ENCODE data around the gene LDLR.

LDLR gene

DNA sequence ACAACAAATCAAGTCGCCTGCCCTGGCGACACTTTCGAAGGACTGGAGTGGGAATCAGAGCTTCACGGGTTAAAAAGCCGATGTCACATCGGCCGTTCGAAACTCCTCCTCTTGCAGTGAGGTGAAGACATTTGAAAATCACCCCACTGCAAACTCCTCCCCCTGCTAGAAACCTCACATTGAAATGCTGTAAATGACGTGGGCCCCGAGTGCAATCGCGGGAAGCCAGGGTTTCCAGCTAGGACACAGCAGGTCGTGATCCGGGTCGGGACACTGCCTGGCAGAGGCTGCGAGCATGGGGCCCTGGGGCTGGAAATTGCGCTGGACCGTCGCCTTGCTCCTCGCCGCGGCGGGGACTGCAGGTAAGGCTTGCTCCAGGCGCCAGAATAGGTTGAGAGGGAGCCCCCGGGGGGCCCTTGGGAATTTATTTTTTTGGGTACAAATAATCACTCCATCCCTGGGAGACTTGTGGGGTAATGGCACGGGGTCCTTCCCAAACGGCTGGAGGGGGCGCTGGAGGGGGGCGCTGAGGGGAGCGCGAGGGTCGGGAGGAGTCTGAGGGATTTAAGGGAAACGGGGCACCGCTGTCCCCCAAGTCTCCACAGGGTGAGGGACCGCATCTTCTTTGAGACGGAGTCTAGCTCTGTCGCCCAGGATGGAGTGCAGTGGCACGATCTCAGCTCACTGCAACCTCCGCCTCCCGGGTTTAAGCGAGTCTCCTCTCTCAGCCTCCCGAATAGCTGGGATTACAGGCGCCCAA, at the start of gene LDLR:
LDLR (plus strand) TSS at position 210 of the 760 bp plus-strand sequence; CDS start at position 296, 86 bp downstream.
- TF ChIP-seq, protein P1, sequence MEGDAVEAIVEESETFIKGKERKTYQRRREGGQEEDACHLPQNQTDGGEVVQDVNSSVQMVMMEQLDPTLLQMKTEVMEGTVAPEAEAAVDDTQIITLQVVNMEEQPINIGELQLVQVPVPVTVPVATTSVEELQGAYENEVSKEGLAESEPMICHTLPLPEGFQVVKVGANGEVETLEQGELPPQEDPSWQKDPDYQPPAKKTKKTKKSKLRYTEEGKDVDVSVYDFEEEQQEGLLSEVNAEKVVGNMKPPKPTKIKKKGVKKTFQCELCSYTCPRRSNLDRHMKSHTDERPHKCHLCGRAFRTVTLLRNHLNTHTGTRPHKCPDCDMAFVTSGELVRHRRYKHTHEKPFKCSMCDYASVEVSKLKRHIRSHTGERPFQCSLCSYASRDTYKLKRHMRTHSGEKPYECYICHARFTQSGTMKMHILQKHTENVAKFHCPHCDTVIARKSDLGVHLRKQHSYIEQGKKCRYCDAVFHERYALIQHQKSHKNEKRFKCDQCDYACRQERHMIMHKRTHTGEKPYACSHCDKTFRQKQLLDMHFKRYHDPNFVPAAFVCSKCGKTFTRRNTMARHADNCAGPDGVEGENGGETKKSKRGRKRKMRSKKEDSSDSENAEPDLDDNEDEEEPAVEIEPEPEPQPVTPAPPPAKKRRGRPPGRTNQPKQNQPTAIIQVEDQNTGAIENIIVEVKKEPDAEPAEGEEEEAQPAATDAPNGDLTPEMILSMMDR (IDR thresholded peaks at IDR 0.05): no peak

DNA sequence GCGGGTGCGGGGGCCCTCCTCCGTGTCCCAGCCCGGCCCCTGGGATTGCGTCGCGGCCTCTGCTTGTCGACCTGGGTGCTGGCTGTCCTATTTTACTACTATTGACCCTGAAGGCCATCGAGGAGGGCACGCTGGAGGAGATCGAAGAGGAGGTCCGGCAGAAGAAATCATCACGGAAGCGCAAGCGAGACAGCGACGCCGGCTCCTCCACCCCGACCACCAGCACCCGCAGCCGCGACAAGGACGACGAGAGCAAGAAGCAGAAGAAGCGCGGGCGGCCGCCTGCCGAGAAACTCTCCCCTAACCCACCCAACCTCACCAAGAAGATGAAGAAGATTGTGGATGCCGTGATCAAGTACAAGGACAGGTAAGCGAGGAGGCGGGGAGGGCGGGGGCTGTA, 48.1 kb upstream of the LDLR start:
- H3K27ac ChIP-seq: no peak overlapping the region
- no peak for DNase-seq (ENCODE audit: low spot score)

More for the DNA sequence above, at the start of gene LDLR:
- Histone ChIP-seq H3K4me3 (peak within 1 kb of the TSS; percentile 83), H3K27ac (peak within 1 kb of the TSS; percentile 90 to 97)
- peak; percentile 94 for DNase-seq (ENCODE audit: low spot score)

DNA sequence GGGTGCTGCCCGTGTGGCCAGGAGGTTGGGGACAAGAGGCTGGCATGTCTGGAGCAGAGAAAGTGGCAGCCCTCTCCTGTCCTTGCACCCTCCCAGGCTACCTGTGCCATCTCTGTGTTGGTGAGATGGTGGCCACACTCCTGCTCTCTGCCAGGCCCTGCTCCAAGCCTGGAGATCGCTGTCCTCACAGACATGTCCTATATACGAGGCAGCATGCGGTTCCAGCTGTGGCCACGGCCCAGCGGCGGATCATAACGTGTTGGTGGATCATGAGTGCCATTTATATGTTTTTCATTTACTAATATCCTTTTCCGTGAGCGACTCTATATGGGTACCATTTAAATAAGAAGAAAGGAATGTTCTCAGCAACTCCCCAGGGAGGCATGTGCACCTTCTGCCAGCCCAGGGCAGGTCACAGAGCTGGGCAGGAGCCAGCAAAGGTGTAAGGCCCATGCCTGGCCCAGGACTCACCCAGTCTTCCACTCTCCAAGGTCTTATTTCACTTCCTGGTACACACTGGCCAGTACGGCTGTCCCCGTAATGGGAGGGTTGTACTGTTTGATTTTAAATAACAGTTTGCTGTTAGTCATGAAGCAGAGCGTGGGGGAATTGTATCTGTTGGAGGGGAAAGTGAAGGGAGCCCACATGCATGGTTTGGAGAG, 47.2 kb upstream of the LDLR start:
- H3K4me3 ChIP-seq: no peak overlapping the region
- TF ChIP-seq, protein P1 (IDR thresholded peaks at IDR 0.05): no peak
- H3K27ac ChIP-seq: no peak overlapping the region
- no peak for DNase-seq (ENCODE audit: low spot score)

More for the DNA sequence above, 48.1 kb upstream of the LDLR start:
- no peak overlapping the region for H3K4me3 ChIP-seq
- TF ChIP-seq, protein P1 (IDR thresholded peaks at IDR 0.05): no peak

DNA sequence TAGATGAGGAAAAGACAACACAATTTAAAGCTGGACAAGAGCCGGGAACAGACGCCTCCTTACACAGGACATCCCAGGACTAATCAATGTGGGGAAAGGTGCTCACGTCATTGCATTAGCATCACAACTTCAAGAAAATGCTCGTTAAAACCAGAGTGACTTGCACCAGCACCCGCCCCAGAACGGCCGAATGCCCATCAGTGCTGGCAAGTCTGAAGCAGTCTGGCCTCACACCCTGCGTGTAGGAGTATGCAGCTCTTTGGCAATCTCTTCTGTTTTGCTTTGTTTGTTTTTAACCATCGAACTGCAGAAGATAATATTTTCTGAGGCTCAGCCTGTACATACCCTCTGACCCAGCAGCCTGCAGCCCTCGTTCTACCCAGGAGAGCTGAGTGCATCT, 44.8 kb upstream of the LDLR start:
- Histone ChIP-seq H3K4me3 (no peak overlapping the region), H3K27ac (no peak overlapping the region)
- no peak for DNase-seq (ENCODE audit: low spot score)
- TF ChIP-seq, protein P1 (IDR thresholded peaks at IDR 0.05): no peak

DNA sequence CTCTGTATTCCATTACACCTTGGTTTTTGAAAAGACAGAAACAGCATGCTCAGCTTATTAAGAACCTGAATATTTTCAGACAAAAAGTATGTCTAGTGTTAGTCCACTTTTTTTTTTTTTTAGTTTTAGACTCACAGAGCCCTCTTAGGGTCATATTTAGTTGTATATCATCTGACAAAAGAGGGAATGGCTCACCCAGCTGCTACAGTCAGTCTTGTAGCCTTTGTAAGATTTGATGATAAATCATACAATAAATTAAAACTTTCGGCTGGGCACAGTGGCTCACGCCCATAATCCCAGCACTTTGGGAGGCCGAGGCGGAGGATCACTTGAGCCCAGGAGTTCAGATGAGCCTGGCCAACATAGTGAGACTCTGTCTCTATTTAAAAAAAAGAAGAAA, 43.7 kb upstream of the LDLR start:
- H3K27ac ChIP-seq: no peak overlapping the region
- no peak for DNase-seq (ENCODE audit: low spot score)
- H3K4me3 ChIP-seq: no peak overlapping the region
- TF ChIP-seq, protein P1 (IDR thresholded peaks at IDR 0.05): no peak

DNA sequence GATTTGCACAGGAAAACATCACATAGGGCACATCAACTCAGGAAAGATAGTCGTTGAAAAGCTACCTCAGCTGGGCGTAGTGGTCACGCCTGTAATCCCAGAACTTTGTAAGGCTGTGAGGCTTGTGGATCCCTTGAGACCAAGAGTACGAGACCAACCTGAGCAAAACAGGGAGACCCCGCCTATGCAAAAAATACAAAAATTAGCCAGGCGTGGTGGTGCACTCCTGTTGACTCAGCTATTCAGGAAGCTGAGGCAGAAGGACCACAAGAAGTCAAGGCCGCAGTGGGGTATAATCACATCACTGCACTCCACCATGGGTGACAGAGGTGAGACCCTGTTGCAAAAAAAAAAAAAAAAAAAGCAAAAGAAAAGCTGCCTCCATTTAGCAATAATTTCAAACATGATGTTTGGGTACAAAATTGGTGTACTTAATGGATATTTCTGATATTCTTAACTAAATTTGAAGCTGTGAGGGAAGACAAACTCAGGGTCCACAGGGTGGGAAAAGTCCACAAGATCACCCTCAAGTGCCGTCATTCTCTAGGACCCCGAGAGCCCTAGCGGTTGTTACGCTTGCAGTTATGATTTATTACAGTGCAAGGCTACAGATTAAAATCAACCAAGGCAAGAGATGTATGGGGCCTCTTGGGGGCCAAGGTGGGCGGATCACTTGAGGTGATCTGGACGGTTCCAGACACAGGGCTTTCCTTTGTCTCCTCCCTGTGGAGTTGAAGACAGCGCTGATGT, 42.5 kb upstream of the LDLR start:
- no peak for DNase-seq (ENCODE audit: low spot score)
- H3K4me3 ChIP-seq: no peak overlapping the region
- H3K27ac ChIP-seq: no peak overlapping the region
- TF ChIP-seq, protein P1 (IDR thresholded peaks at IDR 0.05): no peak

All from coronary artery (tissue), 2 donors.